ENCODE data around the gene ADAMTSL1. TPM values are rescaled to one million over a fixed set of nuclear protein-coding genes. Genes with fewer than 3 reads are reported as not detected.

The ADAMTSL1 gene
- total RNA-seq, 1 experiment from 2014 or later, result not detected

DNA sequence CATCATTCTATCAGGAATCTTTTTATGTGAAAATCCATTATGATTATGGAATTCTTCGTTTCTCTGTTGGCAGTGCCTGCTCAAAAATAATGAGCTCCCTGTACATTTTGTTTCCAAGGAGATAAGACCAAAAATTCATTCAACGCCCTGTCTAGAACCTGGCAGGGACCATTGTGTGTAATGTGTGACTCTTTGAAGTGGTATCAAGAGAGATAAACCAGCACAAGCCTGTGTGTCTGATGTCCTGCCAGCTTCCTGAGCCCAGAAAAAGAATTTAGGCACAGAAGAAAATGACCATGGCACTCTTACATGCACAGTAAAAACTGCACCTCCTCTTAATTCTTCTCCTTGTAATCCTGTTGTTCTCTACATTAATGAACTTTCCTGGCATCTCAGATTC is 381.7 kb downstream of the ADAMTSL1 start:
- intact Hi-C loops (cut with micrococcal nuclease), result no loop called here
- H3K9ac ChIP-seq (ENCODE audit: low read length), result no peak overlapping the region
- ChIA-PET POLR2A (no interaction called here), CTCF (no interaction called here), RAD21 (ENCODE audit: low non-redundant PET in 1 of 2, low total read pairs in 2 of 2, uncharacterized antibody in 2 of 2, unreplicated experiment in 2 of 2) (no interaction called here)
- no peaks in the 10 kb centered on the region for H3K4me1 ChIP-seq (ENCODE audit: control insufficient read depth in 1 of 2, insufficient read depth in 2 of 2, low read length in 2 of 2)
- no peaks in the 10 kb centered on the region for H3K9me2 ChIP-seq (ENCODE audit: insufficient read depth)
- ATAC-seq (no peak), DNase-seq (ENCODE audit: low read depth, low spot score) (no peak)
- TF ChIP-seq, protein P1, sequence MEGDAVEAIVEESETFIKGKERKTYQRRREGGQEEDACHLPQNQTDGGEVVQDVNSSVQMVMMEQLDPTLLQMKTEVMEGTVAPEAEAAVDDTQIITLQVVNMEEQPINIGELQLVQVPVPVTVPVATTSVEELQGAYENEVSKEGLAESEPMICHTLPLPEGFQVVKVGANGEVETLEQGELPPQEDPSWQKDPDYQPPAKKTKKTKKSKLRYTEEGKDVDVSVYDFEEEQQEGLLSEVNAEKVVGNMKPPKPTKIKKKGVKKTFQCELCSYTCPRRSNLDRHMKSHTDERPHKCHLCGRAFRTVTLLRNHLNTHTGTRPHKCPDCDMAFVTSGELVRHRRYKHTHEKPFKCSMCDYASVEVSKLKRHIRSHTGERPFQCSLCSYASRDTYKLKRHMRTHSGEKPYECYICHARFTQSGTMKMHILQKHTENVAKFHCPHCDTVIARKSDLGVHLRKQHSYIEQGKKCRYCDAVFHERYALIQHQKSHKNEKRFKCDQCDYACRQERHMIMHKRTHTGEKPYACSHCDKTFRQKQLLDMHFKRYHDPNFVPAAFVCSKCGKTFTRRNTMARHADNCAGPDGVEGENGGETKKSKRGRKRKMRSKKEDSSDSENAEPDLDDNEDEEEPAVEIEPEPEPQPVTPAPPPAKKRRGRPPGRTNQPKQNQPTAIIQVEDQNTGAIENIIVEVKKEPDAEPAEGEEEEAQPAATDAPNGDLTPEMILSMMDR (IDR thresholded peaks at IDR 0.05 in 2 of 3, conservative IDR thresholded peaks at IDR 0.05 in 1 of 3; ENCODE audit: borderline replicate concordance in 1 of 3, insufficient read depth in 1 of 3, low read depth in 2 of 3, low read length in 2 of 3), result no peak
- no peak for TF ChIP-seq SRF (IDR thresholded peaks at IDR 0.05; ENCODE audit: low read depth)
- no peak for TF ChIP-seq YY1 (IDR thresholded peaks at IDR 0.05; ENCODE audit: extremely low read depth, insufficient replicate concordance, low read depth, low read length)
- no peak for TF ChIP-seq RAD21 (IDR thresholded peaks at IDR 0.05; ENCODE audit: low read depth)
- TF ChIP-seq, protein P2, sequence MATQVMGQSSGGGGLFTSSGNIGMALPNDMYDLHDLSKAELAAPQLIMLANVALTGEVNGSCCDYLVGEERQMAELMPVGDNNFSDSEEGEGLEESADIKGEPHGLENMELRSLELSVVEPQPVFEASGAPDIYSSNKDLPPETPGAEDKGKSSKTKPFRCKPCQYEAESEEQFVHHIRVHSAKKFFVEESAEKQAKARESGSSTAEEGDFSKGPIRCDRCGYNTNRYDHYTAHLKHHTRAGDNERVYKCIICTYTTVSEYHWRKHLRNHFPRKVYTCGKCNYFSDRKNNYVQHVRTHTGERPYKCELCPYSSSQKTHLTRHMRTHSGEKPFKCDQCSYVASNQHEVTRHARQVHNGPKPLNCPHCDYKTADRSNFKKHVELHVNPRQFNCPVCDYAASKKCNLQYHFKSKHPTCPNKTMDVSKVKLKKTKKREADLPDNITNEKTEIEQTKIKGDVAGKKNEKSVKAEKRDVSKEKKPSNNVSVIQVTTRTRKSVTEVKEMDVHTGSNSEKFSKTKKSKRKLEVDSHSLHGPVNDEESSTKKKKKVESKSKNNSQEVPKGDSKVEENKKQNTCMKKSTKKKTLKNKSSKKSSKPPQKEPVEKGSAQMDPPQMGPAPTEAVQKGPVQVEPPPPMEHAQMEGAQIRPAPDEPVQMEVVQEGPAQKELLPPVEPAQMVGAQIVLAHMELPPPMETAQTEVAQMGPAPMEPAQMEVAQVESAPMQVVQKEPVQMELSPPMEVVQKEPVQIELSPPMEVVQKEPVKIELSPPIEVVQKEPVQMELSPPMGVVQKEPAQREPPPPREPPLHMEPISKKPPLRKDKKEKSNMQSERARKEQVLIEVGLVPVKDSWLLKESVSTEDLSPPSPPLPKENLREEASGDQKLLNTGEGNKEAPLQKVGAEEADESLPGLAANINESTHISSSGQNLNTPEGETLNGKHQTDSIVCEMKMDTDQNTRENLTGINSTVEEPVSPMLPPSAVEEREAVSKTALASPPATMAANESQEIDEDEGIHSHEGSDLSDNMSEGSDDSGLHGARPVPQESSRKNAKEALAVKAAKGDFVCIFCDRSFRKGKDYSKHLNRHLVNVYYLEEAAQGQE (IDR thresholded peaks at IDR 0.05; ENCODE audit: low read depth), result no peak
- TF ChIP-seq, protein P3, sequence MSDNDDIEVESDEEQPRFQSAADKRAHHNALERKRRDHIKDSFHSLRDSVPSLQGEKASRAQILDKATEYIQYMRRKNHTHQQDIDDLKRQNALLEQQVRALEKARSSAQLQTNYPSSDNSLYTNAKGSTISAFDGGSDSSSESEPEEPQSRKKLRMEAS (IDR thresholded peaks at IDR 0.05), result no peak
- peaks cover 48% of the 10 kb centered on the region for H3K27me3 ChIP-seq (ENCODE audit: insufficient read depth, low read length)
- H3K4me2 ChIP-seq (ENCODE audit: low read length), result no peak overlapping the region
- no TSS peak for BruUV-seq (replicated peaks)
- H3K9me3 ChIP-seq (ENCODE audit: control insufficient read depth in 1 of 2, insufficient read depth in 1 of 2, low read depth in 1 of 2, low read length in 2 of 2), result no peaks in the 10 kb centered on the region
- no peak overlapping the region for H3K4me3 ChIP-seq (replicated peaks in 1 of 2; ENCODE audit: low read depth in 1 of 2, low read length in 2 of 2)
- H2AFZ ChIP-seq (ENCODE audit: low read depth, low read length, poor library complexity, severe bottlenecking), result no peak overlapping the region
- H3K36me3 ChIP-seq (ENCODE audit: control insufficient read depth in 1 of 2, insufficient read depth in 2 of 2, low read length in 2 of 2), result no peaks in the 10 kb centered on the region
- no peak overlapping the region for H3K27ac ChIP-seq (ENCODE audit: low read depth, low read length)
- no peaks in the 10 kb centered on the region for H3K79me2 ChIP-seq (ENCODE audit: insufficient read depth, low read length)
- no peaks in the 10 kb centered on the region for H4K20me1 ChIP-seq (ENCODE audit: insufficient read depth)
